NT2/D1 (cell line): Measurements from ENCODE around the gene KIF15.

ENCODE experiments used
- DNase-seq: peaks from one replicate; pipeline ENCODE4 v3.0.0-alpha.2; 2011; ENCODE audit warnings: low read depth, low spot score
- H3K27me3 ChIP-seq: 2 replicates; pipeline ENCODE4 v1.6.0; 2011; ENCODE audit warnings: mild to moderate bottlenecking; ENCODE audit not compliant: insufficient read length, insufficient read depth
- H3K36me3 ChIP-seq: 2 replicates; pipeline ENCODE4 v1.6.1; 2011; ENCODE audit warnings: mild to moderate bottlenecking, low read length, mixed read lengths; ENCODE audit not compliant: insufficient read depth, insufficient read length
- H3K4me1 ChIP-seq: 2 replicates; pipeline ENCODE4 v1.5.1; 2011; ENCODE audit not compliant: insufficient read depth, insufficient read length
- H3K4me3 ChIP-seq: 2 replicates; pipeline ENCODE4 v1.5.1; 2011; ENCODE audit warnings: low read depth; ENCODE audit not compliant: insufficient read length
- H3K9ac ChIP-seq: 2 replicates; pipeline ENCODE4 v1.6.0; 2011; ENCODE audit warnings: low read depth; ENCODE audit not compliant: insufficient read length
- H3K9me3 ChIP-seq: 2 replicates; pipeline ENCODE4 v1.5.1; 2011; ENCODE audit warnings: mild to moderate bottlenecking, low read length; ENCODE audit not compliant: insufficient read depth
- SUZ12 ChIP-seq: IDR thresholded peaks from 2 replicates; pipeline ENCODE4 v1.6.1; 2011; ENCODE audit not compliant: insufficient read length, insufficient read depth; ENCODE audit errors: extremely low read depth
- YY1 ChIP-seq: IDR thresholded peaks from 2 replicates; pipeline ENCODE4 v1.6.1; 2011; ENCODE audit not compliant: insufficient read length, insufficient read depth
- ZNF274 ChIP-seq: IDR thresholded peaks from 2 replicates; pipeline ENCODE4 v1.6.1; 2011; ENCODE audit warnings: mild to moderate bottlenecking, low read depth, low read length

KIF15 gene

DNA sequence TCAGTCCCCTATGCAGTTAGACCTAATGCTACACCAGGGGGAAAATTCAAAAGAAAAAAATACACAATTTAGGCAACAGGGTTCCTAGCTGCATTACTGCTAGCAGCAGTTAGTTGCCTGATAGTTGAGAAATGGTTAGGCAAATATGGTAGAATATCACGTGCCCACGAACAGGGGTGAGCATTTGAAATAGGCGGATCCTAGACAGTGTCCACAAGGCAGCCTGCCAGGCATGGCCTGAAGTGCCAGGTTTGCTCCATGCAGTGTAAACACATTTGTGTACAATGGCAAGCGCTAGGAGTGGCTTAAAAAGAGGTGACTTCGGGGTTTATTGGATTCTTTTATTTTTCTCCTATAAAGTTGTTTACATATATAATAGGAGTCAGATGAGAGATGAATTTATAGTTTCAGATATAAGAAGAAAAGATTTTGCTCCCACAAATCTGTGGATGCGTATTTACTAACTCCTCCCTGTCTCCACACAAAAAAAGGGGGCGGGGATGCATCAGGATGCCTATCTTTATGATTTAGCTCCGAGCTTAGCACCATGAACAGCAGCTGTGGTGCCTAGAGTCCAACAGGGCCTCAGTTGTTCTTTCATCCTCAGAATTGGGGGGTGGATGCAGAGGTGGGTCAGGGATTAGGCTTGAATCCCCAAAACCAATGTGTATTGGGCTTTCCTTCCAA lies 108.9 kb downstream of the KIF15 start:
- Histone ChIP-seq H3K27me3 (no peaks in the 10 kb centered on the region), H3K4me3 (no peak overlapping the region), H3K4me1 (no peaks in the 10 kb centered on the region), H3K36me3 (peaks cover 15% of the 10 kb centered on the region), H3K9ac (no peak overlapping the region), H3K9me3 (peaks cover 7% of the 10 kb centered on the region; the same call in 1 of the 2 replicates)
- TF ChIP-seq SUZ12 (no peak), ZNF274 (no peak), YY1 (no peak)
- no peak for DNase-seq

GRCh38 chr3:44874308-44874707 lies 112.7 kb downstream of the KIF15 start, which contains the start of gene TGM4:
Gene TGM4, plus strand, starts transcription at chr3:44874608. Its CDS starts 71 bp downstream, at chr3:44874679.
- H3K9me3 ChIP-seq: no peaks in the 10 kb centered on the region
- H3K4me3 ChIP-seq: no peak within 1 kb of the TSS
- no peak within 1 kb of the TSS for H3K9ac ChIP-seq
- H3K36me3 ChIP-seq: no peaks in the 10 kb centered on the region
- H3K27me3 ChIP-seq: no peaks in the 10 kb centered on the region
- no peaks in the 10 kb centered on the region for H3K4me1 ChIP-seq
- TF ChIP-seq ZNF274 (no peak), SUZ12 (no peak), YY1 (no peak)
- no peak for DNase-seq

GRCh38 chr3:44875596-44875995 lies 114.0 kb downstream of the KIF15 start:
- Histone ChIP-seq H3K4me1 (no peaks in the 10 kb centered on the region), H3K36me3 (no peaks in the 10 kb centered on the region), H3K27me3 (no peaks in the 10 kb centered on the region), H3K9me3 (no peaks in the 10 kb centered on the region), H3K4me3 (no peak overlapping the region), H3K9ac (no peak overlapping the region)
- no peak for DNase-seq
- TF ChIP-seq YY1: no peak
- no peak for TF ChIP-seq SUZ12
- TF ChIP-seq ZNF274: no peak

DNA sequence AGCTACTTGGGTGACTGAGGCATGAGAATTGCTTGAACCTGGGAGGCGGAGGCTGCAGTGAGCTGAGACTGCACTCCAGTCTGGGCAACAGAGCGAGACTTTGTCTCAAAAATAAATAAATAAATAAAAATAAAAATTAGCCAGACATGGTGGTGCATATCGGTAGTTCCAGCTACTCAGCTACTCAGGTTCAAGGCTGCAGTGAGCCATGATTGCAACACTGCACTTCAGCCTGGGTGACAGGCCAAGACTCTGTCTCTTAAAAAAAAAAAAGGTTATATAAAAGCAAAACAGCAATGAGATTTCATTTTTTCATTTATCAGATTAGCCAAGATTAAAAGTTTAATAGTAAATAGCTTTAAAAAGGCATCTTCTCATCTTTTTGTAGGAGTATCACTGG lies 115.7 kb downstream of the KIF15 start:
- no peak for TF ChIP-seq YY1
- no peak for TF ChIP-seq ZNF274
- no peak for TF ChIP-seq SUZ12

GRCh38 chr3:44880284-44880683 lies 118.7 kb downstream of the KIF15 start:
- Histone ChIP-seq H3K27me3 (no peaks in the 10 kb centered on the region), H3K4me3 (no peak overlapping the region), H3K4me1 (peaks cover 4% of the 10 kb centered on the region), H3K9me3 (peaks cover 8% of the 10 kb centered on the region; the same call in 1 of the 2 replicates), H3K9ac (no peak overlapping the region), H3K36me3 (no peaks in the 10 kb centered on the region)
- TF ChIP-seq ZNF274 (no peak), SUZ12 (no peak), YY1 (no peak)
- DNase-seq: no peak

More for the DNA sequence above, 115.7 kb downstream of the KIF15 start:
- no peak for DNase-seq
- Histone ChIP-seq H3K36me3 (no peaks in the 10 kb centered on the region), H3K4me1 (no peaks in the 10 kb centered on the region), H3K9ac (no peak overlapping the region), H3K4me3 (no peak overlapping the region), H3K9me3 (no peaks in the 10 kb centered on the region), H3K27me3 (no peaks in the 10 kb centered on the region)

- no peak for DNase-seq
- no peak overlapping the region for H3K4me3 ChIP-seq
- no peaks in the 10 kb centered on the region for H3K36me3 ChIP-seq
- H3K27me3 ChIP-seq: no peaks in the 10 kb centered on the region
- TF ChIP-seq YY1 (no peak), SUZ12 (no peak), ZNF274 (no peak)
- H3K9ac ChIP-seq: no peak overlapping the region
- peaks cover 9% of the 10 kb centered on the region for H3K4me1 ChIP-seq
- H3K9me3 ChIP-seq: peaks cover 8% of the 10 kb centered on the region; the same call in 1 of the 2 replicates
Measured at GRCh38 chr3:44883213-44883955, 121.8 kb downstream of the KIF15 start.

DNA sequence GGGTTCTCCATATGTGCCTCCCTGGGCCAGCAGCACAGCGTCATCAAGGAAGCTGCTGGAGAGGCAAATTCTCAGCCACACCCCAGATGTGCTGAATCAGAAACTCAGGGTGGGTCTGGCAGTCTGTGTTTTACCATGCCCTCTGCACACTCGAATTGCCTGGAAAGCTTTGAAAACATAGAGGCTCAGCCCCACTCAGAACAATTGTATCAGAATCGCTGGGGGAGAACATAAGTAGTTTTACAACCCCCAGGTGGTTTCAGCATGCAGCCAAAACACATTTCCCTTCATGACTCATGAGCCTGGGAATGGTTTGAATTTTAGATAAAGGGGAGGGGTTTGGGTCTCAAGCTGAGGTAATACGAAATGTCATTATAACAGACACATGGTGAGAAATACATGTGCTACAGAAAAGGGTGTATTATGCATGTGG lies 122.4 kb downstream of the KIF15 start:
- Histone ChIP-seq H3K36me3 (no peaks in the 10 kb centered on the region), H3K9ac (no peak overlapping the region), H3K27me3 (no peaks in the 10 kb centered on the region), H3K4me1 (peaks cover 11% of the 10 kb centered on the region), H3K4me3 (no peak overlapping the region), H3K9me3 (peaks cover 8% of the 10 kb centered on the region; the same call in 1 of the 2 replicates)
- TF ChIP-seq SUZ12: no peak
- no peak for TF ChIP-seq ZNF274
- no peak for TF ChIP-seq YY1
- no peak for DNase-seq
